Common myeloid progenitor, CD34-positive (primary cell): Measurements from ENCODE around the gene SNRPD3.

Experiments used
- CTCF ChIA-PET: fragments of 350-600 bp; sonication (Branson Sonifier 250); formaldehyde crosslinking; loops from one replicate; lab custom pipeline; 2021; ENCODE audit warnings: antibody characterized with exemption; lab: Charles Lee
- POLR2A ChIA-PET: fragments of 350-600 bp; sonication (Branson Sonifier 250); formaldehyde crosslinking; loops from one replicate; lab custom pipeline; 2021; ENCODE audit warnings: antibody characterized with exemption; lab: Charles Lee
- DNase-seq, 3 donors: peaks; one replicate each; pipeline versions ENCODE4 v3.0.0 to v3.0.0-alpha.2; 2013
- H3K27ac ChIP-seq, 2 experiments: 1 replicate in 1 of 2; 2 replicates in 1 of 2; pipeline ENCODE4 v1.7.0; 2013; ENCODE audit warnings: inconsistent platforms in 2 of 2, low read length in 2 of 2, mild to moderate bottlenecking in 2 of 2, low read depth in 1 of 2, moderate library complexity in 1 of 2; ENCODE audit not compliant: severe bottlenecking in 2 of 2, insufficient read depth in 1 of 2, poor library complexity in 1 of 2
- H3K27me3 ChIP-seq, 5 experiments: replicated peaks in 2 of 5; 1 replicate in 3 of 5; 2 replicates in 2 of 5; pipeline versions ENCODE4 v1.6.1 to v1.7.0; 2013; ENCODE audit warnings: low read length in 4 of 5, mild to moderate bottlenecking in 2 of 5, moderate library complexity in 2 of 5, inconsistent platforms in 1 of 5; ENCODE audit not compliant: insufficient read depth in 5 of 5, control insufficient read depth in 4 of 5
- H3K36me3 ChIP-seq, 4 experiments: 1 replicate in 2 of 4; 2 replicates in 2 of 4; pipeline versions ENCODE4 v1.6.1 to v1.7.0; 2013; ENCODE audit warnings: low read length in 3 of 4, control low read depth in 1 of 4, mild to moderate bottlenecking in 1 of 4; ENCODE audit not compliant: control insufficient read depth in 4 of 4, insufficient read depth in 4 of 4
- H3K4me1 ChIP-seq, 4 experiments: 1 replicate in 3 of 4; 2 replicates in 1 of 4; pipeline versions ENCODE4 v1.6.1 to v1.7.1; 2013; ENCODE audit warnings: low read length in 3 of 4, mild to moderate bottlenecking in 3 of 4, control low read depth in 1 of 4, inconsistent platforms in 1 of 4, moderate library complexity in 1 of 4; ENCODE audit not compliant: control insufficient read depth in 4 of 4, insufficient read depth in 4 of 4; ENCODE audit errors: control extremely low read depth in 1 of 4
- H3K4me3 ChIP-seq, 7 experiments: 1 replicate in 4 of 7; 2 replicates in 3 of 7; pipeline versions ENCODE4 v1.5.1 to v1.7.0; 2013; ENCODE audit warnings: mild to moderate bottlenecking in 7 of 7, low read length in 6 of 7, moderate library complexity in 6 of 7, inconsistent platforms in 2 of 7, low read depth in 2 of 7, control low read depth in 1 of 7; ENCODE audit not compliant: insufficient read depth in 4 of 7, control insufficient read depth in 1 of 7; ENCODE audit errors: extremely low read depth in 1 of 7
- H3K9me3 ChIP-seq, 5 experiments: 1 replicate in 4 of 5; 2 replicates in 1 of 5; pipeline versions ENCODE4 v1.6.1 to v1.7.1; 2013; ENCODE audit warnings: low read length in 4 of 5, mild to moderate bottlenecking in 2 of 5, inconsistent platforms in 1 of 5, low read depth in 1 of 5, moderate library complexity in 1 of 5; ENCODE audit not compliant: control insufficient read depth in 4 of 5, insufficient read depth in 2 of 5; ENCODE audit errors: control extremely low read depth in 1 of 5
- WGBS: methylation state at CpG from one replicate; pipeline ENCODE4 v1.1.5; 2013; ENCODE audit not compliant: insufficient coverage; 5-methylcytosine and 5-hydroxymethylcytosine counted together

Gene SNRPD3

GRCh38 chr22:24584871-24585411 is 29.1 kb downstream of the SNRPD3 start:
- Histone ChIP-seq H3K9me3 (no peaks in the 10 kb centered on the region), H3K4me1 (no peaks in the 10 kb centered on the region), H3K36me3 (peaks cover 0 to 18% (median 5%) of the 10 kb centered on the region in 4 experiments), H3K27ac (no peak overlapping the region), H3K27me3 (no peaks in the 10 kb centered on the region), H3K4me3 (no peak overlapping the region)
- POLR2A ChIA-PET, result no interaction called here
- 96% methylated on average over 9 of the region's 10 CpGs for WGBS
- CTCF ChIA-PET, result interaction anchor here (1.4 kb wide), 1 partner anchor 20 kb away, joined by 4 read pairs; no protein-coding TSS in a partner anchor
- DNase-seq, result no peak

DNA sequence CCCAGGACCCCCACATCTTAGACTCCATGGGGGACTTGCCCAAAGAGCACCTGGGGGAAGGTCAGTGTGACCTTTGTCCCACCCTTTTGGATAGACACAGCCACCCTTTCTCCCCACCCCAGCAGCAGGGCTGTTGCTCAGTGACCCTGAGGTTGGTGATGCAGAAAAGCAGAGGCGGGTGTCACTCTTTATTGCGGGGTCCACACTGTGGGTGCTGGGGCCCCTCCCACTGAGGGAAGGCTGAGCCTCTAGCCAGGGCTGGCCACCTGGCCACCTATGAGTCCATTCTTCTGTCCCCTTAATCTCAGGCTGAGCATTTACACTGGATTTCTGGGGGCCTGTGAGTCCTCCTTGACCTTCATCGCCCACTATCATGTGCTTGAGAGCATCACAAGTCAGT is 29.7 kb downstream of the SNRPD3 start:
- ChIA-PET CTCF (no interaction called here), POLR2A (no interaction called here)
- H3K4me1 ChIP-seq, result no peaks in the 10 kb centered on the region
- no peak overlapping the region for H3K27ac ChIP-seq
- no peak overlapping the region for H3K4me3 ChIP-seq
- H3K9me3 ChIP-seq, result no peaks in the 10 kb centered on the region
- WGBS, result 94% methylated on average over 2 of the region's 3 CpGs
- H3K36me3 ChIP-seq, result peaks cover 0 to 18% (median 5%) of the 10 kb centered on the region in 4 experiments
- DNase-seq, result no peak
- H3K27me3 ChIP-seq, result no peaks in the 10 kb centered on the region

GRCh38 chr22:24585927-24586546 is 30.2 kb downstream of the SNRPD3 start:
- no peak overlapping the region for H3K4me3 ChIP-seq
- H3K4me1 ChIP-seq, result no peaks in the 10 kb centered on the region
- no peak for DNase-seq
- no peaks in the 10 kb centered on the region for H3K27me3 ChIP-seq
- 91% methylated on average over 21 of the region's 24 CpGs for WGBS
- H3K9me3 ChIP-seq, result no peaks in the 10 kb centered on the region
- peaks cover 0 to 18% (median 5%) of the 10 kb centered on the region in 4 experiments for H3K36me3 ChIP-seq
- ChIA-PET POLR2A (no interaction called here), CTCF (no interaction called here)
- H3K27ac ChIP-seq, result no peak overlapping the region

DNA sequence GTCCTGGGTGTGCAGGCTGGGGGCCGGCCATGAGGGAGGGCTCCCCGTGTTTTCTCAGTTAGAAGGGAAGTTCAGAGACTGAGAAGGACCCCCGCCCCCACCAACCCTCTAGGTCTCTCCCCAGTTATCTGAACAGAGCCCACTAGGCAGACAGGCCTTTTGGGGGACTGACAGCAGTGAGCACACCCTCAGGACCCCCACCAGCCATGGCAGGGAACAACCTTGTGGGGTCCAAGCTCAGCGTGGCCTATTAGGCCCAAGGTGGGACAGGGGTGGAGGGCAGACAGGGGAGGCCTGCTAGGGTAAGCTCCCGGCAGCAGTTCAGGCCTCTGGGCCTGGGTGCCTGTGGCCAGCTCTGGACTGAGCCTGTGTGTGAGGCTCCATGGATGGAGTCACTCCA is 31.5 kb downstream of the SNRPD3 start:
- no peak for DNase-seq
- ChIA-PET POLR2A (no interaction called here), CTCF (no interaction called here)
- Histone ChIP-seq H3K27ac (no peak overlapping the region), H3K4me1 (peaks cover 0 to 3% (median 1%) of the 10 kb centered on the region in 4 experiments), H3K27me3 (no peaks in the 10 kb centered on the region), H3K9me3 (no peaks in the 10 kb centered on the region), H3K4me3 (no peak overlapping the region), H3K36me3 (peaks cover 0 to 18% (median 5%) of the 10 kb centered on the region in 4 experiments)
- WGBS, result 100% methylated on average over 2 of the region's 5 CpGs

GRCh38 chr22:24587948-24588347 is 32.1 kb downstream of the SNRPD3 start:
- CTCF ChIA-PET, result no interaction called here
- H3K4me1 ChIP-seq, result peaks cover 0 to 7% (median 6%) of the 10 kb centered on the region in 4 experiments
- POLR2A ChIA-PET, result no interaction called here
- DNase-seq, result no peak
- WGBS, result 97% methylated on average over 7 of the region's 8 CpGs
- H3K27me3 ChIP-seq, result no peaks in the 10 kb centered on the region
- H3K9me3 ChIP-seq, result no peaks in the 10 kb centered on the region
- no peak overlapping the region for H3K27ac ChIP-seq
- H3K36me3 ChIP-seq, result peaks cover 0 to 18% (median 5%) of the 10 kb centered on the region in 4 experiments
- H3K4me3 ChIP-seq, result no peak overlapping the region

GRCh38 chr22:24588381-24588756 is 32.6 kb downstream of the SNRPD3 start:
- Histone ChIP-seq H3K27ac (no peak overlapping the region), H3K36me3 (peaks cover 0 to 18% (median 5%) of the 10 kb centered on the region in 4 experiments), H3K9me3 (no peaks in the 10 kb centered on the region), H3K4me1 (peaks cover 0 to 11% (median 10%) of the 10 kb centered on the region in 4 experiments), H3K27me3 (no peaks in the 10 kb centered on the region), H3K4me3 (no peak overlapping the region)
- POLR2A ChIA-PET, result no interaction called here
- CTCF ChIA-PET, result no interaction called here
- WGBS, result 93% methylated on average over 10 of the region's 13 CpGs
- DNase-seq, result no peak

GRCh38 chr22:24588757-24589481 is 33.1 kb downstream of the SNRPD3 start:
- peaks cover 0 to 18% (median 5%) of the 10 kb centered on the region in 4 experiments for H3K36me3 ChIP-seq
- no peaks in the 10 kb centered on the region for H3K9me3 ChIP-seq
- H3K27me3 ChIP-seq, result no peaks in the 10 kb centered on the region
- no peak for DNase-seq
- WGBS, result 95% methylated on average over 20 of the region's 21 CpGs
- no peak overlapping the region for H3K4me3 ChIP-seq
- peaks cover 0 to 15% (median 11%) of the 10 kb centered on the region in 4 experiments for H3K4me1 ChIP-seq
- ChIA-PET POLR2A (no interaction called here), CTCF (no interaction called here)
- no peak overlapping the region for H3K27ac ChIP-seq
